Activated CD8-positive, alpha-beta T cell treated with anti-CD3 and anti-CD28 coated beads for 36 hours (primary cell): ENCODE results near the gene PYGB. TPM values are rescaled to one million over a fixed set of nuclear protein-coding genes. Genes with fewer than 3 reads are reported as not detected.
"Not testable (repeated sequence)": the region's sequence is repeated elsewhere in the genome, so short reads cannot be mapped to it uniquely, and the experiment has no call there.

Experiments used
- ATAC-seq: fragments of 200-7000 bp; cut with Tn5 transposase; one replicate; pipeline ENCODE4 v1.10.0; 2021; ENCODE audit warnings: mild to moderate bottlenecking, moderate library complexity
- CTCF ChIA-PET: fragments of 350-600 bp; sonication (Branson Sonifier 250); formaldehyde crosslinking; loops from one replicate; lab custom pipeline; 2021; ENCODE audit warnings: antibody characterized with exemption; lab: Charles Lee
- POLR2A ChIA-PET: fragments of 350-600 bp; sonication (Branson Sonifier 250); formaldehyde crosslinking; loops from one replicate; lab custom pipeline; 2021; ENCODE audit warnings: antibody characterized with exemption; lab: Charles Lee
- DNase-seq: peaks from one replicate; pipeline ENCODE4 v3.0.0-alpha.2; 2020
- H3K27ac Mint-ChIP-seq: one replicate; pipeline ENCODE4 v1.8.0; 2021; ENCODE audit warnings: mild to moderate bottlenecking, mixed read lengths
- H3K27me3 Mint-ChIP-seq: one replicate; pipeline ENCODE4 v1.8.0; 2021; ENCODE audit warnings: mixed read lengths
- H3K36me3 Mint-ChIP-seq: one replicate; pipeline ENCODE4 v1.8.0; 2021; ENCODE audit warnings: low read depth, mixed read lengths
- H3K4me1 Mint-ChIP-seq: one replicate; pipeline ENCODE4 v1.8.0; 2021; ENCODE audit warnings: low read depth, mixed read lengths
- H3K4me3 Mint-ChIP-seq: one replicate; pipeline ENCODE4 v1.8.0; 2021; ENCODE audit warnings: mild to moderate bottlenecking, moderate library complexity, mixed read lengths
- H3K9me3 Mint-ChIP-seq: one replicate; pipeline ENCODE4 v1.8.0; 2021; ENCODE audit warnings: mixed read lengths
- intact Hi-C: fragments of 100-400 bp; cut with micrococcal nuclease; formaldehyde crosslinking; loops from one replicate; pipeline ENCODE4 v1.10.0; 2022
- total RNA-seq, 2 experiments: library from RNA; stranded (reverse); gene quantifications; one replicate each; pipeline ENCODE4 v1.2.3, GENCODE V29; 2021
- TF ChIP-seq, protein P1 (sequence below): fragments of 200-600 bp; IDR thresholded peaks from one replicate; pipeline ENCODE4 v1.8.0; 2022; ENCODE audit warnings: antibody characterized with exemption, mild to moderate bottlenecking

The PYGB gene
- total RNA-seq, 2 experiments from 2014 or later, result 26.1 to 26.5 TPM

GRCh38 chr20:25229486-25230165 lies 18.3 kb upstream of the PYGB start:
- ATAC-seq (no peak), DNase-seq (no peak)
- Mint-ChIP-seq H3K36me3 (no peaks in the 10 kb centered on the region), H3K9me3 (no peaks in the 10 kb centered on the region), H3K4me1 (peaks cover 7% of the 10 kb centered on the region), H3K27ac (no peak overlapping the region), H3K27me3 (peaks cover 8% of the 10 kb centered on the region), H3K4me3 (no peak overlapping the region)
- TF ChIP-seq, protein P1, sequence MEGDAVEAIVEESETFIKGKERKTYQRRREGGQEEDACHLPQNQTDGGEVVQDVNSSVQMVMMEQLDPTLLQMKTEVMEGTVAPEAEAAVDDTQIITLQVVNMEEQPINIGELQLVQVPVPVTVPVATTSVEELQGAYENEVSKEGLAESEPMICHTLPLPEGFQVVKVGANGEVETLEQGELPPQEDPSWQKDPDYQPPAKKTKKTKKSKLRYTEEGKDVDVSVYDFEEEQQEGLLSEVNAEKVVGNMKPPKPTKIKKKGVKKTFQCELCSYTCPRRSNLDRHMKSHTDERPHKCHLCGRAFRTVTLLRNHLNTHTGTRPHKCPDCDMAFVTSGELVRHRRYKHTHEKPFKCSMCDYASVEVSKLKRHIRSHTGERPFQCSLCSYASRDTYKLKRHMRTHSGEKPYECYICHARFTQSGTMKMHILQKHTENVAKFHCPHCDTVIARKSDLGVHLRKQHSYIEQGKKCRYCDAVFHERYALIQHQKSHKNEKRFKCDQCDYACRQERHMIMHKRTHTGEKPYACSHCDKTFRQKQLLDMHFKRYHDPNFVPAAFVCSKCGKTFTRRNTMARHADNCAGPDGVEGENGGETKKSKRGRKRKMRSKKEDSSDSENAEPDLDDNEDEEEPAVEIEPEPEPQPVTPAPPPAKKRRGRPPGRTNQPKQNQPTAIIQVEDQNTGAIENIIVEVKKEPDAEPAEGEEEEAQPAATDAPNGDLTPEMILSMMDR, result no peak
- intact Hi-C loops, result no loop called here
- ChIA-PET CTCF (no interaction called here), POLR2A (interaction anchor here (0.8 to 2.0 kb wide), 3 partner anchors 18 to 25 kb away, joined by 3 to 6 read pairs (median 3); partner anchors contain the start of gene PYGB)

DNA sequence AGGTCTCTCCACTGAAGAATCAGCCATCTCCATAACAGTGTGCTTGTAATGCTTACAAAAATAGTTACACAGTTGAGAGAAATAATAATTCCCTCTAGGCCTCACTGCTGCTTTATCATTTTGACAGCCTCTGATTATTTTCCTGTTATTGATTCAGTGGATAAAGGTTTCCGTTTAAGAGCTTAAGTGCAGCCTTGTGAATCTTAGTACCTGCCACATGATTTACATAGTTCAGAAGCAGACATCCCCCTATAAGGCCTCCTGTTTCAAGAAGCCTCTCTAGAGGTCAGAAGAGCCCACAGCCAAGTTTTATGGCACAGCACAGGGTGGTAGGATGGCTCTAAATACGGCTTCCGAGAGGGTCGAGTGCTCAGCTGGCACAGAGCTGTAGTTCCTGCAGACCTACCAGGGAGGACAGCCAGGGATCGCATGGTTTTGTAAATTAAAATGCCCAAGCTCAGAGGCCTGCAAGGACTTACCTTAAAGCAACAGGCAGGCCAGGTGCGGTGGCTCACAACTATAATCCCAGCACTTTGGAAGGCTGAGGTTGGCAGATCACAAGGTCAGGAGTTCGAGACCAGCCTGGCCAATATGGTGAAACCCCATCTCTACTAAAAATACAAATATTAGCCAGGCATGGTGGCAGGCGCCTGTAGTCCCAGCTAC lies 17.6 kb upstream of the PYGB start:
- H3K27ac Mint-ChIP-seq, result no peak overlapping the region
- TF ChIP-seq, protein P1, result no peak
- no peak for DNase-seq
- peaks cover 11% of the 10 kb centered on the region for H3K27me3 Mint-ChIP-seq
- intact Hi-C loops, result no loop called here
- peaks cover 7% of the 10 kb centered on the region for H3K4me1 Mint-ChIP-seq
- no peaks in the 10 kb centered on the region for H3K36me3 Mint-ChIP-seq
- no peaks in the 10 kb centered on the region for H3K9me3 Mint-ChIP-seq
- H3K4me3 Mint-ChIP-seq, result no peak overlapping the region
- no peak for ATAC-seq
- POLR2A ChIA-PET, result interaction anchor here (0.8 to 2.0 kb wide), 4 partner anchors 10 to 26 kb away, joined by 3 to 6 read pairs (median 4); no protein-coding TSS in a partner anchor
- CTCF ChIA-PET, result no interaction called here

GRCh38 chr20:25233016-25233772 lies 14.7 kb upstream of the PYGB start:
- H3K27me3 Mint-ChIP-seq, result peaks cover 18% of the 10 kb centered on the region
- POLR2A ChIA-PET, result no interaction called here
- no peak overlapping the region for H3K27ac Mint-ChIP-seq
- no peak for ATAC-seq
- TF ChIP-seq, protein P1, result no peak
- no peaks in the 10 kb centered on the region for H3K36me3 Mint-ChIP-seq
- H3K4me3 Mint-ChIP-seq, result no peak overlapping the region
- peaks cover 18% of the 10 kb centered on the region for H3K4me1 Mint-ChIP-seq
- no peaks in the 10 kb centered on the region for H3K9me3 Mint-ChIP-seq
- intact Hi-C loops, result no loop called here
- CTCF ChIA-PET, result interaction anchor here (1.6 kb wide), 1 partner anchor 10 kb away, joined by 5 read pairs; no protein-coding TSS in a partner anchor
- DNase-seq, result no peak

- CTCF ChIA-PET, H3K4me3 Mint-ChIP-seq, H3K36me3 Mint-ChIP-seq, H3K9me3 Mint-ChIP-seq, ATAC-seq, H3K27ac Mint-ChIP-seq, intact Hi-C loops, DNase-seq, POLR2A ChIA-PET: not testable (repeated sequence)
- peaks cover 28% of the 10 kb centered on the region for H3K4me1 Mint-ChIP-seq
- H3K27me3 Mint-ChIP-seq, result peaks cover 18% of the 10 kb centered on the region
Measured at GRCh38 chr20:25234009-25234849, 13.7 kb upstream of the PYGB start.
